GM21381 (cell line): ENCODE data around the gene KLHL1.
A peak's percentile ranks its signal among the peaks of the same experiment; 100 is the strongest.

Experiments
- ATAC-seq: cut with Tn5 transposase; IDR thresholded peaks from one replicate; pipeline ENCODE4 v1.9.1; 2021; ENCODE audit warnings: mild to moderate bottlenecking, moderate library complexity; ENCODE audit not compliant: unreplicated experiment

The KLHL1 gene

GRCh38 chr13:69879936-69880335, 228.3 kb downstream of the KLHL1 start:
- no peak for ATAC-seq

DNA sequence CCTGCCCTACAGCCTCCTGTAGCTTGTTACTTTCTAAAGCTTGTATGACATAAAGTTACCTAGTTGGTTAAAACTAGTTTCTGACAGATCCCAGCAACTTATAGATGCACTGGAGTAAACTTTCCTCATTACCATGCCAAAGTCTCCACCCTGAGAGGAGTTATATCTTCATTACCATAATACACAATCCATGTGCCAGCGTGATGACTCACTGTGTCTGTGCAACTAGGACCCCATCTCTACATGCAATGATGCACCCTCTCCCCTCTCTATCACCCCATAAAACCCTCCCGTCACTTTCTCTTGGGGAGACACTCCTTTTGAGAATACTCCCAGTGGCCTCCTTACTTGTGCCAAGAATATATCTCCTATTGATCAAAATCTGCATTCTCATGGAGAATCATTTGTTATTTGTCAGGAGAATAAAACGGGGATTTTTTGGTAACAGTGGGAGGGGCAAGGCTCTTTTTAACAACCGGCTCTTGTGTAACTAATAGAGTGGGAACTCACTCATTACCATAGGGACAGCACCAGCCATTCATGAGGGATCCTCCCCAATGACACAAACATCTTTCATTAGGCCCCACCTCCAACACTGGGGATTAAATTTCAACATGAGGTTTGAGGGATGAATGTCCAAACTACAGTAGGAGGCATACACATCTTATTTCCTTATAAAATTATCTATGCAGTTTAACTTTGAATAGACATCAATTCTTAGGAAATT, 235.8 kb downstream of the KLHL1 start:
- ATAC-seq, result no peak

DNA sequence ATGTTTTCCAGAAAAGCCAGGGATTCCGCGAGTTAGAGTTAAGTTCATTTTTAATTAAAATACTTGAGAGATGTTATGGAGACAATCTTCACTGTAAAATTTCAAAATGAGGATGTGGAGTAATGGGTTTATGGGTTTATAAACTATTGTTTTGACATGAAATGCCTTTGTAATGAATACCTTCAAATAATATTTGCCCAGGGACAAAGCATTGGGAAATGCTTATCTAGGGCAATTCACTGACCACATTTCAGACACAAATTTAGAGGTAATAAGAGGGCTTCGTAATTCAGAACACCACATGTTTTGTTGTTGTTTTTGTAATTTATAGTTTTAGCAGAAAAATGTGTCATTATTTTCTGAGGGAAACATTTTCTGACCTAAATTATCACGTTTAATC, 241.7 kb downstream of the KLHL1 start:
- no peak for ATAC-seq

GRCh38 chr13:69857183-69857821, 250.9 kb downstream of the KLHL1 start:
- peak; percentile 79 for ATAC-seq

DNA sequence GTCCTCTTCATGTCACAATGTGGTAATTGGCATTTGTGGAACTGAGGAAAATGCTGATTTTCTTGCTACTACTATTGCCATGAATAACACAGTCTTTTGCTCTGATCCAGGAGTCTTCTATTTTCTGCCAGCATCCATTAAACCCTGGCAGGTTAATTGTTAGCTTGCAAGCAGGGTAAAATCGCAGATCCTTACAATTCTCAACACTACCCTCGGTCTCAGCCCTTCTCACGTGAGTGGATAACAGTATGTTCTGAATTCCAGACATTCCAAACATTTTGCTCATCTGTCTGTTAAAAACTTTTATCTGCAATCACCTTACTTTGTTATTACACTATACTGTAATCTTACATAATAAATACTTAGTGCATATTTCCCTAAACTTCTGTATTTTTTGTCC, 251.9 kb downstream of the KLHL1 start:
- ATAC-seq, result no peak

GRCh38 chr13:69828527-69828926, 279.7 kb downstream of the KLHL1 start:
- no peak for ATAC-seq

DNA sequence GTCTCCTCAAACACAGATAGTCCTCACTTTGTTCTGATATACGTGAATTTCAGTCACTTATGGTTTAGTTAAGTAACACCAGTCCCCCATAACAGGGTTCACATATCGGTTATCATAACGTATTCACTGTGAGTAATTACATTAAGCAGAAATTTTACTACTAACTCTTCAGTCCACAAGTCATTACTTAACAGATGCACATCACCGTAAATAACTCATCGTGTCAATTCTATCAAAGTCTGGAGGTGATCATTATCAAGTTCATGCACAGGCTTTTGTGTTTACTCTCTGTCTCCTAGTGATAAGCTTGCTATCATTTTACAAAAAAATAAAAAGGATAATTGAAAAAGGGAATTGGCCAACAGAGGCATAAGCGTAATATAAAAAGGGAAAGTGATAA, 288.1 kb downstream of the KLHL1 start:
- no peak for ATAC-seq

DNA sequence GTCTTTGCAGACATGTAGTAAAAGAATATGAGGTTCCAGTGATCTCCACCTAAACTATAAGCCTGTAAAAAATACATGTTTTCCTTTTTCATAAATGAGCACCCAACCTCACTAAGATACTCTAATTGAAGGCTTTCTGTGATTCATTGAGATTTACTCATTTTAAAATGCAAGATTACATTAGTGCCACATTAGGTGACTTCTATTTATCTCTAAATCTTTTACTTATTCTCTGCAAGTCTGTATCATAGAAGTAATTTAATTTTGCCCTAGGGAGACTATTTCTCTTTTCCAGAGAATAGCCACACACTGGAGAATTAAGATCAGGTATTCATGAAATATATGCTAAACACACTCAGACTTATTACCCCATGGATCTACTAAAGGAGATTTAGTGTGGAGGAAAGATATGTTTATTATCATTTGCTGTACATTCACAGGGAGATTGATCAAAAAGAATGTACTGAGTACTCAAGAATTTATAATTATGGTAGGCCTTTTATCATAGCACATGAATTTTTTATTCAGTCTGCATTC, 290.9 kb downstream of the KLHL1 start:
- ATAC-seq, result no peak

- ATAC-seq, result no peak
Observed at GRCh38 chr13:69809152-69809551, 299.1 kb downstream of the KLHL1 start.

DNA sequence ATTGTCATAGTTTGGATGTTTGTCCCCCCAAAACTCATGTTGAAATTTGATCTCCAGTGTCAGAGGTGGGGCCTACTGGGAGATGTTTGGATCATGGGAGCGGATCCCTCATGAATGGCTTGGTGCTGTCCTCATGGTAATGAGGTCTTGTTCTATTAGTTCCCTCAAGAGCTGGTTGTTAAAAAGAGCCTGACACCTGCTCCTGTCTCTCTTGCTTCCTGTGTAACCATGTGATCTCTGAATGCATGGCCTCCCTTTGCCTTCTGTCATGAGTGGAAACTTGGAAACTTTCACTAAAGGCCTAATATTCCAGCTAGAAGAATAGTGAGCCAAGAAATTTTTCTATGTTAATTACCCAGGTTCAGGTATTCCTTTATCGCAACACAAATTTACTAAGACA, 312.0 kb downstream of the KLHL1 start:
- ATAC-seq, result no peak

DNA sequence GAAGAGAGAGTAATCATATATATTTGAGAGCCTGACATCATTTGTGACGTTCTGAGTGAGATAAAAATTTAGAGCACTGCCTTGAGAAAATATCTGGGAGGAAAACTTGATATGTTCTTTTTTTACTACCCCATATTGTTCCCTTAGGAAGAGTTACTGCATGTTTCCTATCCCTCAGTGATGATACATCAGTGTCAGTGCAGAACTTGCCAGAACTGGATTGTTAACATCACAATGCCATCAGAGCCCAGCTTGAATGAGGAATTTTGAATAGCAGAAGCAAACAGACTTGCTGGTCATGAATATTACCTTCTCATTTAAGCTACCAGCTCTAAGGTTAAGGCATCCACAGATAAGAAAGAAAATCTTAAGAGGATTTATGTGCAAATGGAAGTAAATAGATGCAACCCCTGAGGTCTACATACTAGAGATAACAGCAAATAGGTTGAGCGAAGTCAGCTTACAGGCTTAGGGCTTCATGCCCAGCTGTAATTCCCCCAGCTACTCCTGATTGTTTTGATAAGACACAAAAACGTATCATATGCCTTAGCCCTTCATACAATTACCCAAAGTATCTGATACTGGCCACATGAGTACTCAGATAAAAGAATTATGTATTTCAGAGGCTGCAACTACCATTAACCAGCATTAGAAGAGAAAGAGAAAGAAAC, 314.3 kb downstream of the KLHL1 start:
- no peak for ATAC-seq

- no peak for ATAC-seq
Observed at GRCh38 chr13:69776937-69777336, 331.3 kb downstream of the KLHL1 start.

DNA sequence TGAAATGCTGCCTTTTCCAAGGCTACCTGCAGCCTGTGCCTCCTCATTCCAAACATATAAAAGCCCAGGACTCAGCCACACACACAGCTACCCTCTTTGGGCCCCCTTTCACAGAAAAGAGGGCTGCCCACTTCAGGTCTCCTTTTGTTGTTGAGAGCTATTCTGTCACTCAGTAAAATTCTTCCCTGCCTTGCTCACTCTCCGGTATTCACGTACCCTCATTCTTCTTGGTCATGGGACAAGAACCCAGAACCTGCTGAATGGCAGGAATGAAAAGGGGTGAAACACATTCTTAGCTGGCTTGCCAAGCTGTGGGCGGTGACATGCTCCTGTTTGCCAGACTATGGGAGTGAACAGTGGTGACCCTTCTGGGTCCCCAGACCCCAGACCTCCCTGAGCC, 338.6 kb downstream of the KLHL1 start:
- no peak for ATAC-seq

- ATAC-seq, result no peak
Observed at GRCh38 chr13:69761581-69761980, 346.7 kb downstream of the KLHL1 start.

DNA sequence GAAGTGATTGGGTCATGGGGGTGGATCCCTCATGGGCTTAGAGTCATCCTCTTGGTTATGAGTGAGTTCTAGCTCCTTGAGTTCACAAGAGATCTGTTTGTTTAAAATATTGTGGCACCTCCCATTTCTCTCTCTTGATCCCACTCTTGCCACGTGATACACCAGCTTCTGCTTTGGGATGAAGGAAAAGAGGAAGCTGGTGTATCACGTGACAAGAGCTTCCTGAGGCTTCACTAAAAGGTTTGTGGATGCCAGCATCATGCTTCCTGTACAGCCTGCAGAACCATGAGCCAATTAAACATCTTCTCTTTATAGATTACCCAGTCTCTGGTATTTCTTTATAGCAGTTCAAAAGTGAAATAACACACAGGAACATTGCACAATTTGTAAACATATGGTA, 353.2 kb downstream of the KLHL1 start:
- ATAC-seq, result no peak

GRCh38 chr13:69751259-69751658, 357.0 kb downstream of the KLHL1 start:
- ATAC-seq, result no peak

- ATAC-seq, result no peak
Observed at GRCh38 chr13:69737129-69737935, 370.9 kb downstream of the KLHL1 start.

DNA sequence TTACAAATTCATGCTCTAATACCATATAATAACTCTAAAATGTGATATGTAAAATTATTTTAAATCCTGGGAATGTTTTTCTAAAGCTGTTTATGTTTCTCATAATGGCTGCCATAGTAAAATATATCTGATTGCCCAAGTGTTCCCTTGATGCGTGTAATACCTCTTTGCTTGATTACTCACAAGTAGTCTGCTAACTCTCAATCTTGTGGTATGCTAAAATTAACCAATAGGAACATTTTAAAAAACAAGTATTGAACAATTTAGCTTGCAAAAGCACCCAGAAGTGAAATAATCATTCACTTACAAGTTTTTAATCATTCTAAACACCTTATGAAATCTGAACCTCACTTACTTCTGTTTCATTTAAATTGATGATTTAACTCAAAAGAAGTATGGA, 386.6 kb downstream of the KLHL1 start:
- no peak for ATAC-seq

DNA sequence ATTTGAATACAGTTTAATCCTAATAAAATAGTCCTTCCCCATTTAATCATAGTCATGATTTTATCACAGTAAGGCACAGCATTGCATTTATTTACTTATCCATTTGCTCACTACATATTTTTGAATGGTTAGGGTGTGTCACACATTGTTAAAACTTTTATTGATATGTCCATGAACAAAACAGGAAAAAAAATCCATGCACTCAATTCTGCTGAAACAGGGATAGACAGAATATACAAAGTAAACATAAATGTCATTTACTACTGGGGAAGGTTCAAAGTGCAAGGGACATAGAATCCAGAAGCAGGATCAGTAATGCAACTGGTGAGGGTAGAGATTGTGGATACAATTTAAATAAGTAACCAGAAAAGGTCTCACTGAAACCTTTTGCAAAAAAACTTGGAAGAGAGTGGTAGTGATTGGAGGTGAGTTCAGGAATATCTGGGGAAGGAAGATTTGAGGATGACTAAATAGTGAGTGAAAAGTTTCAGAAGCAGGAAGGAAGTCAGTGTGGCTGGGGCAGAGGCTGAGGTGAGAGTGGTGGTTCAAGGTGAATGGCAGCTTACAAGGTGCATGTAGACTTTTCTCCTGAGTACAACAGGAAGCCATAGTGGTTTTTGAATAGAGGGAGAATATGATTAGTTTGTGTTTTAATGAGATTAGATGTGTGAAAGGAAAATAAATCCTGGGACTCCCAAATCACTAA, 387.8 kb downstream of the KLHL1 start:
- ATAC-seq, result no peak

- no peak for ATAC-seq
Observed at GRCh38 chr13:69706807-69707206, 401.4 kb downstream of the KLHL1 start.

- no peak for ATAC-seq
Observed at GRCh38 chr13:69704311-69704710, 403.9 kb downstream of the KLHL1 start.
